ENCODE data around the gene SH3PXD2B. TPM values are rescaled to one million over a fixed set of nuclear protein-coding genes. Genes with fewer than 3 reads are reported as not detected.

SH3PXD2B gene
- polyA plus RNA-seq, 3 donors: 28.7 to 32.1 (median 29.1) TPM

DNA sequence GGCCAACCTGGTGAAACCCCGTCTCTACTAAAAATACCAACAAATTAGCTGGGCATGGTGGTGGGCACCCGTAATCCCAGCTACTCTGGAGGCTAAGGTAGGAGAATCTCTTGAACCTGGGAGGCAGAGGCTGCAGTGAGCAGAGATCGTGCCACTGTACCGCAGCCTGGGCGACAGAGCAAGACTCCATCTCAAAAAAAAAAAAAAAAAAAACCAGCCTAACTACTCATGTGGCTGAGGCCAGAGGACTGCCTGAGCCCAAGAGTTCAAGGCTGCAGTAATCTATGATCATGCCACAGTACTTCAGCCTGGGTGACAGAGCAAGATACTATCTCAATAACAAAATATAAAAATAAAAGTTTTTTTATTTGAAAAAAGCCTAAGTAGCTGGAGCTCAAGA, 174.0 kb downstream of the SH3PXD2B start:
- no peak for DNase-seq

DNA sequence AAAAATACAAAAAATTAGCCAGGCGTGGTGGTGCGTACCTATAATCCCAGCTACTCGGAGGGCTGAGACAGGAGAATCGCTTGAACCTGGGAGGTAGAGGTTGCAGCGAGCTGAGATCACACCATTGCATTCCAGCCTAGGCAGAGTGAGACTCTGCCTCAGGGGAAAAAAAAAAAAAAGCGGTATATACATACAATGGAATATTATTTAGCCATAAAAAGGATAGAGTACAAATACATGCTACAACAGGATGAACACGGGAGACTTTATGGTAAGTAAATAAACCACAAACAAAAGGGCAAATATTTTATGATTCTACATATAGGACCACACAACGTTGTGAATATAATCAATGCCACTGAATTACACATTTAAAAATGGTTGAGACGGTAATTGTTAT, 176.0 kb downstream of the SH3PXD2B start:
- no peak for DNase-seq

DNA sequence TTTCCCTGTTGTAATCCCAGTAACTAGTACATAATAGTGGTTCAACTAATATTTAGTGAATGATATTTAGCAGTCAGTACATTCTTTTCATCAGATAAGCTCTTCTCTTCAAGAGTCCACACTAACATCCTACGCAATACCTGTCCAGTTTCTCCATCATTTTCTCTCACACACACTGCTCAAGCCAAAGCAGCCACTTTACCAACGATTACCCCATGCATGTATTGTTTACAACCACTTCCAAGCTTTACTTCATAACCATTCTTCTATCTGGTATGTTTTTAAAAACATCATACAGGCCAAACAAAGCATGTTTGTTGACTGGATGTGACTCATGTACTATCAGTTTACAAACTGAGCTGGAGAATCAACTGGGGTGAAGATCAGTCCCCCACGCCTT, 178.1 kb downstream of the SH3PXD2B start:
- no peak for DNase-seq

Other genes with a start within 250 kb of the SH3PXD2B start
- 10 to 100 TPM; 58.3 to 68.7 (median 60.6) TPM for gene UBTD2, start 170.8 kb downstream of the SH3PXD2B start, polyA plus RNA-seq (ENCODE audit: insufficient read length in 3 of 3)
- 10 to 100 TPM; 12.7 to 16.6 (median 15.9) TPM for gene NEURL1B, start 186.7 kb upstream of the SH3PXD2B start, polyA plus RNA-seq (ENCODE audit: insufficient read length in 3 of 3)

Measured in renal pelvis (tissue), 4 donors.